DOHH2 (cell line): ENCODE data around the gene IL12RB2.

Source experiments
- EZH2phosphoT487 ChIP-seq: fragments of 200-600 bp; sonication (generic); IDR thresholded peaks from 2 replicates; pipeline ENCODE4 v1.6.1; 2017; ENCODE audit warnings: borderline replicate concordance, mild to moderate bottlenecking, antibody characterized with exemption, low read length, moderate library complexity, mixed read lengths
- TF ChIP-seq, protein P1 (sequence below): fragments of 200-600 bp; sonication (generic); IDR thresholded peaks from one replicate; pipeline ENCODE4 v1.5.1; 2014; ENCODE audit warnings: antibody characterized with exemption, mild to moderate bottlenecking, low read depth, low read length; ENCODE audit not compliant: poor library complexity, severe bottlenecking

DNA sequence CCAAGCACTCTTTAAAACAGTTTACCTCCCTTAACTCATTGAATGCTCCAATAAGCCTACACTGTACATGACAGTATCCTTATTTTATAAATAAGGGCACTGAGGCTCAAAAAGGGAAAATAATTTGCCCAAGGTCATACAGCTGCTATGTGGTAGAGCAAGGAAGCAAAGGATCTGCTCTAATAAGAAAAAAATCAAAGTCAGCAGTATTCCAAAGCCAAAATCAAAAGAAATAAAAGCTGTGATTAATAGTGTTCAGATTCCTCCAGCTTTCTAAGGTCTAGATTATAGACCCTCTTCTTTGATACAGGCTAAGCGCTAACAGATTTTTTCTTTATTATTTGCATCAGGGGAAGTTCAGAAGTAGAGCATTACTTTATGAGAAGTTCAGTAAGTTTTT, 39.3 kb downstream of the IL12RB2 start:
- TF ChIP-seq, protein P1, sequence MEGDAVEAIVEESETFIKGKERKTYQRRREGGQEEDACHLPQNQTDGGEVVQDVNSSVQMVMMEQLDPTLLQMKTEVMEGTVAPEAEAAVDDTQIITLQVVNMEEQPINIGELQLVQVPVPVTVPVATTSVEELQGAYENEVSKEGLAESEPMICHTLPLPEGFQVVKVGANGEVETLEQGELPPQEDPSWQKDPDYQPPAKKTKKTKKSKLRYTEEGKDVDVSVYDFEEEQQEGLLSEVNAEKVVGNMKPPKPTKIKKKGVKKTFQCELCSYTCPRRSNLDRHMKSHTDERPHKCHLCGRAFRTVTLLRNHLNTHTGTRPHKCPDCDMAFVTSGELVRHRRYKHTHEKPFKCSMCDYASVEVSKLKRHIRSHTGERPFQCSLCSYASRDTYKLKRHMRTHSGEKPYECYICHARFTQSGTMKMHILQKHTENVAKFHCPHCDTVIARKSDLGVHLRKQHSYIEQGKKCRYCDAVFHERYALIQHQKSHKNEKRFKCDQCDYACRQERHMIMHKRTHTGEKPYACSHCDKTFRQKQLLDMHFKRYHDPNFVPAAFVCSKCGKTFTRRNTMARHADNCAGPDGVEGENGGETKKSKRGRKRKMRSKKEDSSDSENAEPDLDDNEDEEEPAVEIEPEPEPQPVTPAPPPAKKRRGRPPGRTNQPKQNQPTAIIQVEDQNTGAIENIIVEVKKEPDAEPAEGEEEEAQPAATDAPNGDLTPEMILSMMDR: no peak
- TF ChIP-seq EZH2phosphoT487: no peak
